Activated T-helper 17 cell treated with anti-CD3 and anti-CD28 coated beads, Interleukin-2, amount 50 U/mL, for 72 hours (primary cell): ENCODE results near the gene CCR1. TPM values are rescaled to one million over a fixed set of nuclear protein-coding genes. Genes with fewer than 3 reads are reported as not detected.
A peak's percentile ranks its signal among the peaks of the same experiment; 100 is the strongest.

ENCODE experiments used
- ATAC-seq: fragments of 150-1000 bp; cut with Tn5 transposase; replicated peaks from 2 replicates; pipeline ENCODE4 v1.10.0; 2021; ENCODE audit warnings: mild to moderate bottlenecking, moderate library complexity
- H3K27ac Mint-ChIP-seq: one replicate; pipeline ENCODE4 v1.8.0; 2022; ENCODE audit warnings: mixed read lengths
- H3K27me3 Mint-ChIP-seq: one replicate; pipeline ENCODE4 v1.8.0; 2022; ENCODE audit warnings: mixed read lengths
- H3K36me3 Mint-ChIP-seq: one replicate; pipeline ENCODE4 v1.8.0; 2022; ENCODE audit warnings: low read depth, mild to moderate bottlenecking, mixed read lengths
- H3K4me1 Mint-ChIP-seq: one replicate; pipeline ENCODE4 v1.8.0; 2022; ENCODE audit warnings: mixed read lengths
- H3K4me3 Mint-ChIP-seq: one replicate; pipeline ENCODE4 v1.8.0; 2022; ENCODE audit warnings: mild to moderate bottlenecking, mixed read lengths
- H3K9me3 Mint-ChIP-seq: one replicate; pipeline ENCODE4 v1.8.0; 2022; ENCODE audit warnings: mixed read lengths
- total RNA-seq, 2 donors: library from RNA; stranded (reverse); gene quantifications; one replicate each; pipeline ENCODE4 v1.2.3, GENCODE V29; 2022

CCR1 gene
- 1 to 10 TPM in 1 of 2 donors, under 1 TPM in 1; 0.66 to 1.8 TPM for total RNA-seq

DNA sequence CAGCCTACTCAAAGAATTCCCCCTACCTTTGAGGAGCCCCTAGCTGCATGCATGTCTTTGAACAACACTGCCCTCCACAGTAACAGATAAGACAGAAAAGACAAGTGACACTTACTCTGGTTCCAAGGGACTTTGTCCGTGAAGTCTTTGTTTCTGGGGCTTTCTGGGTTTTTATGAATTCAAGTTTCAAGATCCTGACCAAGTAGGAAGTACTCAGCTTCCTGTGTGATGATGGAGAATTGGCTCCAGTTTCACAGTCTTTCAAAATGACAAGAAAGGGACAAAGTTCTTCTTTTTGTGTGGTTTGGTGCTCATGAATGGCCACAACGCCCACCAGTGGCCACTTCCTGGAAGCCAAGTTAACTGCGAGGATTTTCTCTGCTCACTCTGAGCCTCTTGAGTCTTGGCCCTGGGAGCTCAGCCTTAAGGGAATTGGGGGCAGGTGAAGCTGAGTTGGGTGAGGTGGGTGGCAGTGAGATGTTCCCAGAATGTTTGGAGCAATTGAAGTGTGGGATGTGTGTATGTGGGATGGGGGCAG is at the start of gene CCR1:
Gene CCR1 (minus strand): TSS at position 147 of the 538 bp plus-strand sequence. CDS start 4,000 bp downstream, outside the sequence.
- Mint-ChIP-seq H3K27ac (peak within 1 kb of the TSS; percentile 84), H3K9me3 (no peaks in the 10 kb centered on the region), H3K4me3 (peak within 1 kb of the TSS; percentile 51), H3K4me1 (peaks cover 20% of the 10 kb centered on the region), H3K36me3 (no peaks in the 10 kb centered on the region), H3K27me3 (no peaks in the 10 kb centered on the region)
- peak; percentile 72 for ATAC-seq

DNA sequence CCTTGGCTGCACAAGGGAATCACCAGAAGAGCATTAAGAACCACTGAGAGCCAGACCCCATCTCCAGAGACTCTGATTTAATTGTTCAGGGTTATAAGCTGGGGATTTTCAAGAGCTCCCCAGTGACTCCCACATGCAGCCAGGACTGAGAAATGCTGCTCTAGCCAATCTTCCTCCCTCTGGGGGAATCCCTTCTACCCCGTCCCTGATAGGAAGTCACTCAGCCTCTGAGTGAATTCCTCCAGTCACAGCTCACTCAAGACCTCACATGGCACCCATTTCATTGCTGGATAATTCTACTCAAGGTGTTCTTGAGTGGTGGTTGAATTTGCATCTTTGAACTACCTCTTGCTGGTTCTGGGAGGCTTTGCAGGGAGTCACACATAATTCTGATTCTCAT is 44.9 kb upstream of the CCR1 start:
- peaks cover 14% of the 10 kb centered on the region for H3K27me3 Mint-ChIP-seq
- H3K4me3 Mint-ChIP-seq: no peak overlapping the region
- ATAC-seq: peak; percentile 77
- no peaks in the 10 kb centered on the region for H3K4me1 Mint-ChIP-seq
- no peak overlapping the region for H3K27ac Mint-ChIP-seq
- H3K9me3 Mint-ChIP-seq: no peaks in the 10 kb centered on the region
- no peaks in the 10 kb centered on the region for H3K36me3 Mint-ChIP-seq

GRCh38 chr3:46245146-46245545 is 37.0 kb upstream of the CCR1 start:
- no peak for ATAC-seq
- H3K4me1 Mint-ChIP-seq: no peaks in the 10 kb centered on the region
- H3K4me3 Mint-ChIP-seq: no peak overlapping the region
- H3K27ac Mint-ChIP-seq: no peak overlapping the region
- H3K9me3 Mint-ChIP-seq: no peaks in the 10 kb centered on the region
- H3K36me3 Mint-ChIP-seq: no peaks in the 10 kb centered on the region
- H3K27me3 Mint-ChIP-seq: peaks cover 4% of the 10 kb centered on the region

DNA sequence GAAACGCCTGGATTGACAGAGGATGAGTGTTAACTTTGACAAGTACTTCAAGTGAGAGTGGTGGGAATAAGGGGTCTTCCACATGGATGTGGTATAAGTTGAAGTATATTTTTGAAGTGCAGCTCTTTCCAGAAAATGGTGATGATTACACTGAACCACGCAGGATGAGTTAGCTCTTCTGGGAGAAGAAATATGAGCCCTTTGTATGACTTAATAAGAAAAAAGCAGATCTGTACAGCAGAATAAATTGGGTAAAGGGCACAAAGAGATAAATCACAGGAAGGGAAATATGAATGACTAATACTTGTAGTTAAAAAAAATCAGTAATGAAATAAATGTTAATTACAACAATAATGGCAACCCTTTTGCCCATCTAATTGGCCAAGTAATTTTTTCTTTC is 35.4 kb upstream of the CCR1 start:
- Mint-ChIP-seq H3K4me3 (no peak overlapping the region), H3K27ac (no peak overlapping the region), H3K27me3 (peaks cover 4% of the 10 kb centered on the region), H3K9me3 (no peaks in the 10 kb centered on the region), H3K4me1 (no peaks in the 10 kb centered on the region), H3K36me3 (no peaks in the 10 kb centered on the region)
- ATAC-seq: no peak

DNA sequence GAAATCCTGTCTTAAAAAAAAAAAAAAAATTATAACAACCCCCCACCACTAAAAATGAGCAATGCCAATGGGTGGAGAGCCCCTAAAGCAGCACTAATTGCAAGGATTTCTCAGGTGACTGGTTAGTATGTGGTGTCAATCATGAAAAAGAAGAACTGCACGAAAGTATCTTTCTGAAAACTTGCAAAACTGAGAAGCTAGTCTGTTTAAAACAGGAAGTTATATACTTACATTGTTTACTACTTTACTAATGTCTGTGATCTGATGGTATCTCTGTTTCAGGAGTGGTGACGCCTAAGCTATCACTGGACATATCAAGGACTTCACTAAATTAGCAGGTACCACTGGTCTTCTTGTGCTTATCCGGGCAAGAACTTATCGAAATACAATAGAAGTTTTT is 34.0 kb upstream of the CCR1 start, which contains the start of gene CCR3:
Gene CCR3 (plus strand): TSS at position 341 of the 400 bp plus-strand sequence. CDS start 22,699 bp downstream, outside the sequence.
- ATAC-seq: no peak
- Mint-ChIP-seq H3K27ac (no peak within 1 kb of the TSS), H3K36me3 (no peaks in the 10 kb centered on the region), H3K27me3 (peaks cover 7% of the 10 kb centered on the region), H3K9me3 (no peaks in the 10 kb centered on the region), H3K4me1 (no peaks in the 10 kb centered on the region), H3K4me3 (no peak within 1 kb of the TSS)

DNA sequence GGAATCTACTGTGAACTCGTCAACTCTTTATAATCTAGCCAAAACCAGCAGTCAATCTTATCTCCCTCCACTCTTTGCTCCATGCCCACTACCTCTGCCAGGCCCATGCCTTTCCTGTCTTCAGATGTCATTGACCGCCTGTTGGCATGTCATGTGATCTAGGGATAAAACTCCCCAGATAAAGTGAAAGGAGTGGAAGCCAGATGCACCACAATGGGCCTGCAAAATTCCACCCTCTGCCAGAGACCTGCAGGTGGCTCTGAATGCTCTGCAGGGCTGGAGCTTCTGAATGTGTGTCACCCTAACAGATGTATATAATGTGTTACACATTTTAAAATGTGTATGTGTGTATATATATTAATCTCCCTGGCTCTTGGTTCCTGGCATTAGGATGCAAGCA is 31.8 kb upstream of the CCR1 start:
- Mint-ChIP-seq H3K4me3 (no peak overlapping the region), H3K27me3 (peaks cover 8% of the 10 kb centered on the region), H3K9me3 (no peaks in the 10 kb centered on the region), H3K4me1 (no peaks in the 10 kb centered on the region), H3K36me3 (no peaks in the 10 kb centered on the region), H3K27ac (no peak overlapping the region)
- no peak for ATAC-seq

- H3K27ac Mint-ChIP-seq: no peak overlapping the region
- no peaks in the 10 kb centered on the region for H3K36me3 Mint-ChIP-seq
- no peaks in the 10 kb centered on the region for H3K4me1 Mint-ChIP-seq
- no peaks in the 10 kb centered on the region for H3K9me3 Mint-ChIP-seq
- no peak overlapping the region for H3K4me3 Mint-ChIP-seq
- ATAC-seq: no peak
- peaks cover 8% of the 10 kb centered on the region for H3K27me3 Mint-ChIP-seq
Measured at GRCh38 chr3:46239301-46239938, 31.3 kb upstream of the CCR1 start.

DNA sequence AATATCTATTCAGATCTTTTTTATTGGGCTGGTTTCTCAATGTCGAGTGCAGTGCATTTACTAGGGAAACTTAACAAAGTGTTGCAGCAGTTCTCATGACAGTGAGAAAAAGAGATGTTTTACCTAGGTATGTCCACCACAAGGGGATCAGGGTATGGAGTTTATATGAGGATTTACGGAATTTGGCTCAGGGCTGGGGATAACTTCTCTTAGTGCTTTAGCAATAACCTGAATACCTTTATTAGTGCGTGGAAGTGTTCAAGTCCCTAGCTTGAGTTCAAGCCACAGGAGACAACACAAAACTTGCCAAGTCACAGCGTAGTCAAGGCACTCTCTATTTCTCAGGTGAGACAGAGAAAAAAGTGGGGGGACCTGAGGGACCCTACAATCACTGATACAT is 30.3 kb upstream of the CCR1 start:
- no peak overlapping the region for H3K4me3 Mint-ChIP-seq

GRCh38 chr3:46236294-46237054 is 28.4 kb upstream of the CCR1 start:
- H3K9me3 Mint-ChIP-seq: no peaks in the 10 kb centered on the region
- no peaks in the 10 kb centered on the region for H3K36me3 Mint-ChIP-seq
- no peaks in the 10 kb centered on the region for H3K4me1 Mint-ChIP-seq
- no peak for ATAC-seq
- no peak overlapping the region for H3K27ac Mint-ChIP-seq
- peaks cover 4% of the 10 kb centered on the region for H3K27me3 Mint-ChIP-seq
- H3K4me3 Mint-ChIP-seq: no peak overlapping the region

More for the DNA sequence above, 30.3 kb upstream of the CCR1 start:
- H3K27ac Mint-ChIP-seq: no peak overlapping the region
- H3K27me3 Mint-ChIP-seq: peaks cover 8% of the 10 kb centered on the region
- no peaks in the 10 kb centered on the region for H3K9me3 Mint-ChIP-seq
- ATAC-seq: no peak
- no peaks in the 10 kb centered on the region for H3K4me1 Mint-ChIP-seq
- no peaks in the 10 kb centered on the region for H3K36me3 Mint-ChIP-seq

DNA sequence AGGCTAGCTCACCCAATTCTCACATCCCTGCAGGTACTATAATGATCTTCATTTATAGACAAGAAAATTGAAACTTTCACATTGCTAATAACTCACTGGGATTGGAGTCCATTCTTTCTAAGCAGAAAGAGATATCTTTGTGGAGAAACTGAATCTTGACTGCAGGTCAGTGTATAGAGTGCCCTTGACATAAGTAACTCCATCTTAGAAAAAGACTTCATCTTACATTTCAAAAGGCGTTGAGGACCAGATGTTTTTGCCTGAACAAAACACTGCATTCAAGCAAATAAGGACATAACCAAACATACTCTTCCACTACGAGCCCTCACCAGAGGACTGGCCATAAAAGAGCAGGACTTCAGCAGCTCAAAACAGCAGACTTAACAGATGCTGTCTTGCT is 27.3 kb upstream of the CCR1 start:
- peaks cover 4% of the 10 kb centered on the region for H3K27me3 Mint-ChIP-seq
- no peaks in the 10 kb centered on the region for H3K36me3 Mint-ChIP-seq
- H3K27ac Mint-ChIP-seq: no peak overlapping the region

GRCh38 chr3:46233194-46233593 is 25.1 kb upstream of the CCR1 start:
- no peak for ATAC-seq
- Mint-ChIP-seq H3K27me3 (peaks cover 10% of the 10 kb centered on the region), H3K36me3 (no peaks in the 10 kb centered on the region), H3K9me3 (no peaks in the 10 kb centered on the region), H3K4me1 (peaks cover 8% of the 10 kb centered on the region), H3K27ac (no peak overlapping the region), H3K4me3 (no peak overlapping the region)

More for the DNA sequence above, 27.3 kb upstream of the CCR1 start:
- H3K4me1 Mint-ChIP-seq: no peaks in the 10 kb centered on the region
- no peak overlapping the region for H3K4me3 Mint-ChIP-seq
- H3K9me3 Mint-ChIP-seq: no peaks in the 10 kb centered on the region
- no peak for ATAC-seq

DNA sequence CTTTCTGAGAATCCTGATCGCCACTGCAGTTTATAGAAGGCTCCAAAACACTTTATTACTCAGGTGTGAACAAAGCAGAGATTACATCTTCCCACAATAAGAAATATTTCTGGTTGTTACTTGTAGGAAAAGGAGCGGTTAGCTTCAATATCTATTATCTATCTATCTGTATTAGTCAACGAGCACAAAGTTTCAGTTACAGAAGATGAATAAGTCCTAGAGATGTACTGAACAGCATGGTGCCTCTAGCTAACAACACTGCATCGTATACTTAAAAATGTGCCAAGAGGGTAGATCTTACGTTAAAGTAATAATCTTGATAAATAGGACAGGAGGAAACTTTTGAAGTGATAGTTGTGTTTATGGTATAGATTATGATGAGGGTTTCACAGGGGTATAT is 23.2 kb upstream of the CCR1 start:
- Mint-ChIP-seq H3K4me1 (peaks cover 10% of the 10 kb centered on the region), H3K9me3 (no peaks in the 10 kb centered on the region), H3K36me3 (no peaks in the 10 kb centered on the region), H3K27ac (no peak overlapping the region), H3K4me3 (no peak overlapping the region), H3K27me3 (peaks cover 18% of the 10 kb centered on the region)
- peak; percentile 43 for ATAC-seq

GRCh38 chr3:46228260-46229242 is 20.4 kb upstream of the CCR1 start:
- Mint-ChIP-seq H3K4me3 (no peak overlapping the region), H3K27me3 (peaks cover 18% of the 10 kb centered on the region)

More at GRCh38 chr3:46228260-46229242, 20.4 kb upstream of the CCR1 start:
- H3K36me3 Mint-ChIP-seq: no peaks in the 10 kb centered on the region
- no peak overlapping the region for H3K27ac Mint-ChIP-seq
- no peak for ATAC-seq
- H3K4me1 Mint-ChIP-seq: peaks cover 10% of the 10 kb centered on the region
- no peaks in the 10 kb centered on the region for H3K9me3 Mint-ChIP-seq
